ENCODE measurements around the gene OLIG1. TPM values are rescaled to one million over a fixed set of nuclear protein-coding genes. Genes with fewer than 3 reads are reported as not detected.

Gene OLIG1
- total RNA-seq, 4 donors from 2014 or later = 1.4 TPM; not detected in 2

DNA sequence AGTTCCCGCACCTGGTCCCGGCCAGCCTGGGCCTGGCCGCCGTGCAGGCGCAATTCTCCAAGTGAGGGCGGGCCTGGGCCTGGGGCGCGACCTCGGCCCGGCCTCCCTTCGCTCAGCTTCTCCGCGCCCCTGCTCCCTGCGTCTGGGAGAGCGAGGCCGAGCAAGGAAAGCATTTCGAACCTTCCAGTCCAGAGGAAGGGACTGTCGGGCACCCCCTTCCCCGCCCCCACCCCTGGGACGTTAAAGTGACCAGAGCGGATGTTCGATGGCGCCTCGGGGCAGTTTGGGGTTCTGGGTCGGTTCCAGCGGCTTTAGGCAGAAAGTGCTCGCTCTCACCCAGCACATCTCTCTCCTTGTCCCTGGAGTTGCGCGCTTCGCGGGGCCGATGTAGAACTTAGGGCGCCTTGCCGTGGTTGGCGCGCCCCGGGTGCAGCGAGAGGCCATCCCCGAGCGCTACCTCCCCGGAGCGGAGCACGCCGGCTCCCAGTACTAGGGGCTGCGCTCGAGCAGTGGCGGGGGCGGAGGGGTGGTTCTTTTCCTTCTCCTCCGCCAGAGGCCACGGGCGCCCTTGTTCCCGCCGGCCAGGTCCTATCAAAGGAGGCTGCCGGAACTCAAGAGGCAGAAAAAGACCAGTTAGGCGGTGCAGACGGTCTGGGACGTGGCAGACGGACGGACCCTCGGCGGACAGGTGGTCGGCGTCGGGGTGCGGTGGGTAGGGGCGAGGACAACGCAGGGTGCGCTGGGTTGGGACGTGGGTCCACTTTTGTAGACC lies 1.2 kb downstream of the OLIG1 start:
- H3K27ac ChIP-seq = no peak overlapping the region
- H3K9me3 ChIP-seq = no peaks in the 10 kb centered on the region
- H3K4me1 ChIP-seq = peaks cover 8 to 10% of the 10 kb centered on the region in 2 donors
- in situ Hi-C loops (cut with MboI; ENCODE audit: low sequenced_read_pairs in 4 of 4) = no loop called here
- H3K4me3 ChIP-seq = peak overlapping the region; percentile 41 to 62 (median 46)
- H3K27me3 ChIP-seq = peaks cover 39 to 71% (median 59%) of the 10 kb centered on the region in 3 donors
- intact Hi-C loops (cut with DNase I; ENCODE audit: low total_unique reads) = loop anchor here (5.0 kb wide), 1 partner anchor 59 kb away; no protein-coding TSS in a partner anchor
- no peak for TF ChIP-seq POLR2A (IDR thresholded peaks at IDR 0.05)
- TF ChIP-seq, protein P1, sequence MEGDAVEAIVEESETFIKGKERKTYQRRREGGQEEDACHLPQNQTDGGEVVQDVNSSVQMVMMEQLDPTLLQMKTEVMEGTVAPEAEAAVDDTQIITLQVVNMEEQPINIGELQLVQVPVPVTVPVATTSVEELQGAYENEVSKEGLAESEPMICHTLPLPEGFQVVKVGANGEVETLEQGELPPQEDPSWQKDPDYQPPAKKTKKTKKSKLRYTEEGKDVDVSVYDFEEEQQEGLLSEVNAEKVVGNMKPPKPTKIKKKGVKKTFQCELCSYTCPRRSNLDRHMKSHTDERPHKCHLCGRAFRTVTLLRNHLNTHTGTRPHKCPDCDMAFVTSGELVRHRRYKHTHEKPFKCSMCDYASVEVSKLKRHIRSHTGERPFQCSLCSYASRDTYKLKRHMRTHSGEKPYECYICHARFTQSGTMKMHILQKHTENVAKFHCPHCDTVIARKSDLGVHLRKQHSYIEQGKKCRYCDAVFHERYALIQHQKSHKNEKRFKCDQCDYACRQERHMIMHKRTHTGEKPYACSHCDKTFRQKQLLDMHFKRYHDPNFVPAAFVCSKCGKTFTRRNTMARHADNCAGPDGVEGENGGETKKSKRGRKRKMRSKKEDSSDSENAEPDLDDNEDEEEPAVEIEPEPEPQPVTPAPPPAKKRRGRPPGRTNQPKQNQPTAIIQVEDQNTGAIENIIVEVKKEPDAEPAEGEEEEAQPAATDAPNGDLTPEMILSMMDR (IDR thresholded peaks at IDR 0.05 in 4 of 5, conservative IDR thresholded peaks at IDR 0.05 in 1 of 5) = no peak
- H3K36me3 ChIP-seq = no peaks in the 10 kb centered on the region
- ATAC-seq (no peak), DNase-seq (no peak)

DNA sequence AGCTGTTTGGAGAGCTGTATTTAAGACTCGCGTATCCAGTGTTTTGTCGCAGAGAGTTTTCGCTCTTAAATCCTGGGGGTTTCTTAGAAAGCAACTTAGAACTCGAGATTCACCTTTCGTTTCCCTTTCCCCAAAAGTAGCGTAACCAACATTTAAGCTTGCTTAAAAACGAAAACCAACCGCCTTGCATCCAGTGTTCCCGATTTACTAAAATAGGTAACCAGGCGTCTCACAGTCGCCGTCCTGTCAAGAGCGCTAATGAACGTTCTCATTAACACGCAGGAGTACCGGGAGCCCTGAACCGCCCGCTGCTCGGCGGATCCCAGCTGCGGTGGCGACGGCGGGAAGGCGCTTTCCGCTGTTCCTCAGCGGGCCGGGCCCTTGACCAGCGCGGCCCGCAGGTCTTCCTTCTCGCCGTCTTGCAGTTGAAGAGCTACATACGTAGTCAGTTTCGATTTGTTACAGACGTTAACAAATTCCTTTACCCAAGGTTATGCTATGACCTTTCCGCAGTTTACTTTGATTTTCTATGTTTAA lies 1.9 kb downstream of the OLIG1 start:
- intact Hi-C loops (cut with DNase I; ENCODE audit: low total_unique reads) = loop anchor here (5.0 kb wide), 1 partner anchor 60 kb away; no protein-coding TSS in a partner anchor
- Histone ChIP-seq H3K4me3 (peak overlapping the region in 3 of 4 donors; percentile 45 to 62 (median 48)), H3K27ac (no peak overlapping the region)

DNA sequence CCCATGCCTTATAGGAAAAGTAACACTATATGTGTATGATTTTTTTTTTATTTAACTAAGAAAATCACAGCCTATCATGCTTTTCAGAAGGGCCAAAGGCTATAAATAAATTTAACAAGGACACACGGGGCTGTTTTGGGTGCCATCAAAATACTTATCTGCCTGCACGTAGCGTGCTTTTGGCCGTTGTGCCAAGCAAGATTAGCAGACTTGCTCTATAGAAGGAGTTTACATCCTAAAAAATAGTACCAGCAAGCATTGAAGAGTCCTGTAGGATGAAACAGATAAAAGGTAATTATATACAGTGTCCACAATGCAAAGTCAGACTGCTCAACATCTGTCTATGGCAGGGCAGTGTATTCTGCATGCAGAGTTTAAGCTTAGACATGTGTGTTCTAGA lies 3.7 kb downstream of the OLIG1 start:
- peaks cover 39 to 68% (median 46%) of the 10 kb centered on the region in 3 donors for H3K27me3 ChIP-seq
- no peaks in the 10 kb centered on the region for H3K9me3 ChIP-seq
- in situ Hi-C loops (cut with MboI; ENCODE audit: low sequenced_read_pairs in 4 of 4) = no loop called here
- no peak overlapping the region for H3K4me3 ChIP-seq
- TF ChIP-seq, protein P1 (IDR thresholded peaks at IDR 0.05 in 4 of 5, conservative IDR thresholded peaks at IDR 0.05 in 1 of 5) = no peak
- no peak for TF ChIP-seq POLR2A (IDR thresholded peaks at IDR 0.05)
- peaks cover 8 to 10% of the 10 kb centered on the region in 2 donors for H3K4me1 ChIP-seq
- intact Hi-C loops (cut with DNase I; ENCODE audit: low total_unique reads) = loop anchor here (5.0 kb wide), 1 partner anchor 61 kb away; no protein-coding TSS in a partner anchor
- H3K27ac ChIP-seq = no peak overlapping the region
- no peak for ATAC-seq
- DNase-seq = no peak
- H3K36me3 ChIP-seq = no peaks in the 10 kb centered on the region

More for the DNA sequence above, 1.9 kb downstream of the OLIG1 start:
- TF ChIP-seq, protein P1 (IDR thresholded peaks at IDR 0.05 in 4 of 5, conservative IDR thresholded peaks at IDR 0.05 in 1 of 5) = no peak
- TF ChIP-seq POLR2A (IDR thresholded peaks at IDR 0.05) = no peak
- in situ Hi-C loops (cut with MboI; ENCODE audit: low sequenced_read_pairs in 4 of 4) = no loop called here
- no peaks in the 10 kb centered on the region for H3K36me3 ChIP-seq
- H3K27me3 ChIP-seq = peaks cover 39 to 71% (median 55%) of the 10 kb centered on the region in 3 donors
- ATAC-seq (no peak), DNase-seq (no peak)
- H3K9me3 ChIP-seq = no peaks in the 10 kb centered on the region
- peaks cover 8 to 10% of the 10 kb centered on the region in 2 donors for H3K4me1 ChIP-seq

- H3K9me3 ChIP-seq = no peaks in the 10 kb centered on the region
- H3K4me1 ChIP-seq = peaks cover 8 to 10% of the 10 kb centered on the region in 2 donors
- intact Hi-C loops (cut with DNase I; ENCODE audit: low total_unique reads) (no loop called here), in situ Hi-C loops (cut with MboI; ENCODE audit: low sequenced_read_pairs in 4 of 4) (no loop called here)
- ATAC-seq (no peak), DNase-seq (no peak)
- H3K27me3 ChIP-seq = peaks cover 39 to 55% (median 43%) of the 10 kb centered on the region in 3 donors
- H3K4me3 ChIP-seq = no peak overlapping the region
- H3K27ac ChIP-seq = no peak overlapping the region
- TF ChIP-seq, protein P1 (IDR thresholded peaks at IDR 0.05 in 4 of 5, conservative IDR thresholded peaks at IDR 0.05 in 1 of 5) = no peak
- TF ChIP-seq POLR2A (IDR thresholded peaks at IDR 0.05) = no peak
- no peaks in the 10 kb centered on the region for H3K36me3 ChIP-seq
Observed at GRCh38 chr21:33075128-33075527, 5.2 kb downstream of the OLIG1 start.

Data from gastrocnemius medialis (tissue), 4 donors.